Suprapubic skin (tissue), 3 donors: Measurements from ENCODE around the gene GRID1.

ENCODE experiments used
- CTCF ChIP-seq, 2 donors: fragments of 200-600 bp in 1 of 2; fragments of 450-650 bp in 1 of 2; sonication (generic) in 1 of 2; IDR thresholded peaks; one replicate each; pipeline ENCODE4 v1.5.1; 2016 to 2019; ENCODE audit warnings: antibody characterized with exemption in 2 of 2, mild to moderate bottlenecking in 1 of 2, moderate library complexity in 1 of 2
- EP300 ChIP-seq: sonication (generic); formaldehyde crosslinking; IDR thresholded peaks from one replicate; pipeline ENCODE4 v1.6.1; 2017; ENCODE audit warnings: antibody characterized with exemption

- TF ChIP-seq CTCF (IDR thresholded peaks at IDR 0.05): no peak
- TF ChIP-seq EP300: no peak
Observed at GRCh38 chr10:86393862-86394455, 27.4 kb upstream of the GRID1 start.
